K562 (cell line): ENCODE measurements around the gene ACBD3. TPM values are rescaled to one million over a fixed set of nuclear protein-coding genes. Genes with fewer than 3 reads are reported as not detected.
A peak's percentile ranks its signal among the peaks of the same experiment; 100 is the strongest.

Experiments used
- ELK1 ChIP-seq: sonication (generic); formaldehyde crosslinking; IDR thresholded peaks from 2 replicates; pipeline ENCODE4 v1.8.1; 2022; ENCODE audit warnings: missing genetic modification reagents
- ERF ChIP-seq: fragments of 450-650 bp; formaldehyde crosslinking; IDR thresholded peaks from 2 replicates; pipeline ENCODE4 v1.4.0; 2020; ENCODE audit warnings: mild to moderate bottlenecking, mixed read lengths
- ILF3 ChIP-seq: fragments of 450-650 bp; IDR thresholded peaks from 2 replicates; pipeline ENCODE4 v1.6.1; 2018; ENCODE audit warnings: antibody characterized with exemption, mild to moderate bottlenecking, moderate library complexity, borderline replicate concordance
- NONO ChIP-seq, 2 experiments: fragments of 200-400 bp in 1 of 2; fragments of 450-650 bp in 1 of 2; formaldehyde crosslinking in 1 of 2; IDR thresholded peaks; 2 replicates each; pipeline ENCODE4 v1.6.1; 2017; ENCODE audit warnings: low read depth in 2 of 2, mild to moderate bottlenecking in 2 of 2, moderate library complexity in 2 of 2, low read length in 1 of 2
- NUFIP1 ChIP-seq: fragments of 450-650 bp; IDR thresholded peaks from 2 replicates; pipeline ENCODE4 v1.6.1; 2018; ENCODE audit not compliant: partially characterized antibody
- POLR2B ChIP-seq: fragments of 450-650 bp; IDR thresholded peaks from 2 replicates; pipeline ENCODE4 v1.6.1; 2018; ENCODE audit warnings: low read depth; ENCODE audit not compliant: partially characterized antibody
- SMARCC2 ChIP-seq: fragments of 450-650 bp; IDR thresholded peaks from 2 replicates; pipeline ENCODE4 v1.6.1; 2017; ENCODE audit warnings: antibody characterized with exemption, moderate library complexity, mild to moderate bottlenecking, low read depth
- ZBTB11 ChIP-seq, 3 experiments: fragments of 200-800 bp in 1 of 3; fragments of 250-450 bp in 1 of 3; fragments of 450-650 bp in 1 of 3; sonication (Bioruptor Pico) in 1 of 3; sonication (Bioruptor generic) in 1 of 3; formaldehyde crosslinking in 1 of 3; IDR thresholded peaks; 2 replicates each; pipeline versions ENCODE4 v1.6.1 to v1.8.0; 2016 to 2022; ENCODE audit warnings: mild to moderate bottlenecking in 2 of 3, missing genetic modification characterization in 2 of 3, missing compliant biosample characterization in 1 of 3, moderate library complexity in 1 of 3
- ZFP91 ChIP-seq: sonication (generic); formaldehyde crosslinking; IDR thresholded peaks from 2 replicates; pipeline ENCODE4 v1.8.0; 2022; ENCODE audit warnings: mild to moderate bottlenecking, missing genetic modification reagents
- ZNF12 ChIP-seq: sonication (generic); formaldehyde crosslinking; IDR thresholded peaks from 2 replicates; pipeline ENCODE4 v1.4.0; 2020; ENCODE audit warnings: mild to moderate bottlenecking, missing genetic modification reagents
- ZNF407 ChIP-seq: fragments of 450-650 bp; IDR thresholded peaks from 2 replicates; pipeline ENCODE4 v1.6.1; 2016; ENCODE audit warnings: low read depth
- polyA plus RNA-seq, 8 experiments: library from polyadenylated mRNA; depleted of rRNA in 4 of 8; stranded (reverse) in 5 of 8; unstranded in 3 of 8; fragments of >200 nt; fragmentation: Nextera tagmentation in 2 of 8; fragmentation: Illumina TruSeq in 1 of 8; extraction: Ambion mirVana in 2 of 8; extraction: Trizol in 1 of 8; gene quantifications; 2 replicates each; pipeline versions ENCODE4 v1.2.1 to v1.2.3, GENCODE V29; 2011 to 2014; ENCODE audit warnings: inconsistent platforms in 1 of 8, missing spikeins in 1 of 8
- total RNA-seq, 7 experiments: library from RNA; depleted of rRNA in 6 of 7; stranded (reverse); fragments of >200 nt in 6 of 7; fragmentation: Illumina TruSeq in 2 of 7; extraction: Trizol in 2 of 7; gene quantifications; 2 replicates each; pipeline versions ENCODE4 v1.2.1 to v1.2.3, GENCODE V29; 2011 to 2021; ENCODE audit warnings: low replicate concordance in 1 of 7

Gene ACBD3
- total and polyA plus RNA-seq, 9 of the 15 experiments (the other 6 are each of a cell fraction or from before 2014, with no cell fraction given): 11.1 to 36.7 (median 26.9) TPM

DNA sequence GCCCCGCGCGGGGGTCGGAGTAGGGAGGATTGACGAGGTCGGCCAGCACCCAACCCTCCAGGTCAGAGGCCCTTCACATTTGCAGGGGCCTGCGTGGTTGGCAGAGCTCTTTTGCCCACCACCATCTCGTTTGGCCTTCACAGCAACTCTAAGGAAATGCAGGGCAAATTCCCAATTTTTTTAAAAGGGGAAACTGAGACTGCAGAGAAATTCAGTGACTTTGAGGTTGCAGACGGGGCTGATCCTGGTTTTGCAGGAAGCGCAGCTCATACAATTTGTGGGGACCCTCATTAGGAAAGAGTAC, 430 bp upstream of the ACBD3 start (continued):
- TF ChIP-seq POLR2B: no peak
- TF ChIP-seq ILF3: no peak
- TF ChIP-seq NONO (IDR thresholded peaks at IDR 0.05; ENCODE audit: low read depth in 2 of 2, low read length in 1 of 2): no peak
- TF ChIP-seq ZNF407: no peak; the same call in 1 of the 2 replicates
- TF ChIP-seq ZNF12 (CRISPR knock-in tag): peak; percentile 17; the same call in 1 of the 2 replicates
- TF ChIP-seq SMARCC2: peak; percentile 34; the same call in 1 of the 2 replicates
- no peak for TF ChIP-seq ZBTB11 (CRISPR knock-in tag; IDR thresholded peaks at IDR 0.05)
- TF ChIP-seq ERF (CRISPR knock-in tag): peak; percentile 37; the same call in 1 of the 2 replicates
- TF ChIP-seq ZFP91 (CRISPR knock-in tag): no peak
- no peak for TF ChIP-seq ELK1 (CRISPR knock-in tag)
- TF ChIP-seq NUFIP1: no peak
